H1 (cell line): Measurements from ENCODE around the gene MUC5B. TPM values are rescaled to one million over a fixed set of nuclear protein-coding genes. Genes with fewer than 3 reads are reported as not detected.

Experiments
- CTCF ChIA-PET: fragments of 300-600 bp; sonication (Branson Sonifier 250); formaldehyde crosslinking; loops from one replicate; lab custom pipeline; 2021; ENCODE audit not compliant: partially characterized antibody; lab: Charles Lee
- POLR2A ChIA-PET: fragments of 300-600 bp; sonication (Branson Sonifier 250); formaldehyde crosslinking; loops from one replicate; lab custom pipeline; 2021; ENCODE audit warnings: inconsistent platforms; ENCODE audit not compliant: partially characterized antibody; lab: Charles Lee
- DNase-seq, 2 experiments: peaks; one replicate each; pipeline versions ENCODE4 v3.0.0 to v3.0.0-alpha.2; 2010 to 2022; ENCODE audit warnings: low spot score in 2 of 2, low read depth in 1 of 2, mixed read lengths in 1 of 2
- FAIRE-seq: peaks from 2 replicates; lab custom pipeline; 2011; peaks lifted over from hg19 to GRCh38; lab: Jason Lieb, UNC
- H2AFZ ChIP-seq: 2 replicates; pipeline ENCODE4 v1.8.1; 2012; ENCODE audit warnings: low read length, inconsistent platforms
- H2AK5ac ChIP-seq: 2 replicates; pipeline ENCODE4 v1.6.1; 2013; ENCODE audit warnings: low read depth, low read length
- H2BK120ac ChIP-seq: replicated peaks from 2 replicates; pipeline ENCODE3; 2013; ENCODE audit warnings: low read depth, low read length, inconsistent platforms
- H2BK12ac ChIP-seq: 2 replicates; pipeline ENCODE4 v1.6.1; 2013; ENCODE audit warnings: low read depth, low read length
- H2BK15ac ChIP-seq: 2 replicates; pipeline ENCODE4 v1.6.1; 2013; ENCODE audit warnings: low read length
- H2BK20ac ChIP-seq: 2 replicates; pipeline ENCODE4 v1.6.1; 2013; ENCODE audit warnings: low read length
- H2BK5ac ChIP-seq: 2 replicates; pipeline ENCODE4 v1.6.1; 2013; ENCODE audit warnings: low read depth, low read length
- H3K14ac ChIP-seq: 2 replicates; pipeline ENCODE4 v1.6.1; 2013; ENCODE audit warnings: inconsistent platforms; ENCODE audit not compliant: insufficient read length
- H3K18ac ChIP-seq: 2 replicates; pipeline ENCODE4 v1.6.1; 2013; ENCODE audit warnings: low read length; ENCODE audit errors: extremely low read depth
- H3K23ac ChIP-seq: 2 replicates; pipeline ENCODE4 v1.6.1; 2013; ENCODE audit warnings: inconsistent platforms; ENCODE audit not compliant: insufficient read length
- H3K23me2 ChIP-seq: 2 replicates; pipeline ENCODE4 v1.6.1; 2013; ENCODE audit warnings: low read depth, low read length
- H3K27ac ChIP-seq: 2 replicates; pipeline ENCODE4 v1.6.1; 2011; ENCODE audit warnings: low read depth, low read length, inconsistent platforms
- H3K27me3 ChIP-seq, 4 experiments: replicated peaks in 1 of 4; 1 replicate in 1 of 4; 2 replicates in 3 of 4; pipeline versions ENCODE4 v1.6.1 to v1.8.1; 2011 to 2013; ENCODE audit warnings: low read length in 3 of 4, mild to moderate bottlenecking in 3 of 4, inconsistent platforms in 2 of 4, mixed read lengths in 2 of 4, moderate library complexity in 1 of 4; ENCODE audit not compliant: control insufficient read depth in 3 of 4, insufficient read depth in 3 of 4; ENCODE audit errors: extremely low read depth in 1 of 4
- H3K36me3 ChIP-seq, 4 experiments: 2 replicates each; pipeline versions ENCODE4 v1.6.1 to v1.8.1; 2011 to 2013; ENCODE audit warnings: mild to moderate bottlenecking in 4 of 4, low read length in 3 of 4, moderate library complexity in 2 of 4, control low read depth in 1 of 4, inconsistent platforms in 1 of 4; ENCODE audit not compliant: insufficient read depth in 4 of 4, control insufficient read depth in 2 of 4
- H3K4ac ChIP-seq: replicated peaks from 2 replicates; pipeline ENCODE3; 2013; ENCODE audit warnings: low read length, low read depth, mixed read lengths, inconsistent platforms; ENCODE audit not compliant: insufficient read length
- H3K4me1 ChIP-seq, 4 experiments: replicated peaks in 1 of 4; 1 replicate in 1 of 4; 2 replicates in 3 of 4; pipeline versions ENCODE4 v1.6.1 to v1.8.1; 2011 to 2013; ENCODE audit warnings: low read length in 3 of 4, inconsistent platforms in 2 of 4, mixed read lengths in 1 of 4; ENCODE audit not compliant: insufficient read depth in 4 of 4, control insufficient read depth in 3 of 4
- H3K4me2 ChIP-seq, 2 experiments: 2 replicates each; pipeline versions ENCODE4 v1.6.1 to v1.8.1; 2011 to 2013; ENCODE audit warnings: low read depth in 2 of 2, low read length in 2 of 2, control low read depth in 1 of 2, inconsistent platforms in 1 of 2, mild to moderate bottlenecking in 1 of 2; ENCODE audit not compliant: insufficient read depth in 1 of 2
- H3K4me3 ChIP-seq, 4 experiments: fragments of 200-600, 300-600 bp in 1 of 4; sonication (generic), shearing (Covaris generic), sonication (Bioruptor Twin) in 1 of 4; 2 replicates each; pipeline versions ENCODE4 v1.5.1 to v1.8.1; 2011 to 2016; ENCODE audit warnings: low read length in 4 of 4, low read depth in 3 of 4, control low read depth in 2 of 4, inconsistent platforms in 2 of 4, mild to moderate bottlenecking in 2 of 4, mixed read lengths in 1 of 4, moderate library complexity in 1 of 4; ENCODE audit not compliant: insufficient read depth in 2 of 4; ENCODE audit errors: extremely low read depth in 1 of 4
- H3K56ac ChIP-seq: replicated peaks from 2 replicates; pipeline ENCODE3; 2013; ENCODE audit warnings: low read depth, mild to moderate bottlenecking, mixed read lengths, low read length, inconsistent platforms; ENCODE audit not compliant: insufficient read length
- H3K79me1 ChIP-seq: 2 replicates; pipeline ENCODE4 v1.6.1; 2013; ENCODE audit warnings: low read depth, low read length, control low read depth
- H3K79me2 ChIP-seq, 2 experiments: 2 replicates each; pipeline versions ENCODE4 v1.6.1 to v1.8.1; 2012 to 2013; ENCODE audit warnings: low read length in 2 of 2, mild to moderate bottlenecking in 2 of 2, inconsistent platforms in 1 of 2; ENCODE audit not compliant: insufficient read depth in 2 of 2, control insufficient read depth in 1 of 2
- H3K9ac ChIP-seq, 4 experiments: replicated peaks in 1 of 4; 1 replicate in 1 of 4; 2 replicates in 3 of 4; pipeline versions ENCODE4 v1.6.1 to v1.8.1; 2011 to 2013; ENCODE audit warnings: low read depth in 3 of 4, low read length in 3 of 4, control low read depth in 2 of 4, mild to moderate bottlenecking in 2 of 4, moderate library complexity in 2 of 4, inconsistent platforms in 1 of 4; ENCODE audit errors: extremely low read depth in 1 of 4
- H3K9me3 ChIP-seq, 2 experiments: 2 replicates each; pipeline versions ENCODE4 v1.6.1 to v1.8.1; 2012 to 2013; ENCODE audit warnings: mild to moderate bottlenecking in 2 of 2, moderate library complexity in 2 of 2, control low read depth in 1 of 2, inconsistent platforms in 1 of 2, low read depth in 1 of 2, low read length in 1 of 2, mixed read lengths in 1 of 2; ENCODE audit not compliant: insufficient read depth in 2 of 2
- H4K20me1 ChIP-seq, 2 experiments: replicated peaks in 1 of 2; 2 replicates each; pipeline versions ENCODE3 to v1.8.1; 2011 to 2013; ENCODE audit warnings: inconsistent platforms in 2 of 2, low read length in 2 of 2, mild to moderate bottlenecking in 1 of 2; ENCODE audit not compliant: insufficient read depth in 2 of 2, control insufficient read depth in 1 of 2
- H4K5ac ChIP-seq: 2 replicates; pipeline ENCODE4 v1.6.1; 2013; ENCODE audit warnings: low read length, low read depth, mixed read lengths, inconsistent platforms; ENCODE audit not compliant: insufficient read length
- H4K8ac ChIP-seq: 2 replicates; pipeline ENCODE4 v1.8.0; 2013; ENCODE audit warnings: mild to moderate bottlenecking, moderate library complexity, low read length, inconsistent platforms; ENCODE audit not compliant: insufficient read depth; ENCODE audit errors: extremely low read depth
- H4K91ac ChIP-seq: replicated peaks from 2 replicates; pipeline ENCODE3; 2013; ENCODE audit warnings: low read length, mixed read lengths, inconsistent platforms; ENCODE audit not compliant: insufficient read length
- CHD2 ChIP-seq: IDR thresholded peaks from 2 replicates; pipeline ENCODE4 v1.6.1; 2012; ENCODE audit warnings: low read length, improper control_type of control experiment
- GTF2F1 ChIP-seq: IDR thresholded peaks from 2 replicates; pipeline ENCODE4 v1.6.1; 2012; ENCODE audit warnings: low read depth, low read length, improper control_type of control experiment, borderline replicate concordance
- JUN ChIP-seq: IDR thresholded peaks from 2 replicates; pipeline ENCODE4 v1.6.1; 2011; ENCODE audit warnings: low read depth, mild to moderate bottlenecking, improper control_type of control experiment, low read length
- MAFK ChIP-seq: IDR thresholded peaks from 2 replicates; pipeline ENCODE4 v1.6.1; 2012; ENCODE audit warnings: low read depth, mild to moderate bottlenecking, improper control_type of control experiment, low read length
- NANOG ChIP-seq: IDR thresholded peaks from 2 replicates; pipeline ENCODE4 v1.6.1; 2011; ENCODE audit warnings: low read length, low read depth, mild to moderate bottlenecking, inconsistent platforms; ENCODE audit not compliant: insufficient read depth, poor library complexity, severe bottlenecking
- TEAD4 ChIP-seq: IDR thresholded peaks from 2 replicates; pipeline ENCODE4 v1.6.1; 2012; ENCODE audit warnings: low read depth, low read length, inconsistent platforms, mixed read lengths
- YY1 ChIP-seq: IDR thresholded peaks from 2 replicates; pipeline ENCODE4 v1.6.1; 2011; ENCODE audit warnings: low read depth, mild to moderate bottlenecking, low read length
- WGBS, 2 experiments: shearing (Covaris generic) in 1 of 2; methylation state at CpG; one replicate each; pipeline versions ENCODE4 v1.1.6 to v1.1.7; 2013 to 2015; ENCODE audit warnings: low lambda C conversion rate in 2 of 2, mixed read lengths in 2 of 2, inconsistent platforms in 1 of 2, low coverage in 1 of 2, missing lambda C conversion rate in 1 of 2; ENCODE audit not compliant: insufficient replicate concordance in 2 of 2, insufficient coverage in 1 of 2, insufficient read length in 1 of 2; ENCODE audit errors: extremely low coverage in 1 of 2, missing lambda C conversion rate in 1 of 2; 5-methylcytosine and 5-hydroxymethylcytosine counted together
- polyA plus RNA-seq, 7 experiments: library from polyadenylated mRNA; depleted of rRNA in 3 of 7; stranded (reverse) in 5 of 7; unstranded in 2 of 7; fragments of >200 nt in 5 of 7; fragments of 200-250 nt in 2 of 7; gene quantifications; 1 replicate in 5 of 7; 2 replicates in 1 of 7; 4 replicates in 1 of 7; pipeline versions ENCODE4 v1.2.1 to v1.2.3, GENCODE V29; 2011 to 2013; ENCODE audit warnings: missing spikeins in 2 of 7, mixed read lengths in 2 of 7
- total RNA-seq: library from RNA; stranded (reverse); fragmentation: NEBNext Ultra II Directional; extraction: Animal tissue kit (Norgen Biotek cat#: 25700); gene quantifications from 2 replicates; pipeline ENCODE4 v1.2.1, GENCODE V29; 2021

MUC5B gene
- total and polyA plus RNA-seq, 2 of the 8 experiments (the other 6 are each of a cell fraction or from before 2014, with no cell fraction given): 0.02 to 0.03 TPM

DNA sequence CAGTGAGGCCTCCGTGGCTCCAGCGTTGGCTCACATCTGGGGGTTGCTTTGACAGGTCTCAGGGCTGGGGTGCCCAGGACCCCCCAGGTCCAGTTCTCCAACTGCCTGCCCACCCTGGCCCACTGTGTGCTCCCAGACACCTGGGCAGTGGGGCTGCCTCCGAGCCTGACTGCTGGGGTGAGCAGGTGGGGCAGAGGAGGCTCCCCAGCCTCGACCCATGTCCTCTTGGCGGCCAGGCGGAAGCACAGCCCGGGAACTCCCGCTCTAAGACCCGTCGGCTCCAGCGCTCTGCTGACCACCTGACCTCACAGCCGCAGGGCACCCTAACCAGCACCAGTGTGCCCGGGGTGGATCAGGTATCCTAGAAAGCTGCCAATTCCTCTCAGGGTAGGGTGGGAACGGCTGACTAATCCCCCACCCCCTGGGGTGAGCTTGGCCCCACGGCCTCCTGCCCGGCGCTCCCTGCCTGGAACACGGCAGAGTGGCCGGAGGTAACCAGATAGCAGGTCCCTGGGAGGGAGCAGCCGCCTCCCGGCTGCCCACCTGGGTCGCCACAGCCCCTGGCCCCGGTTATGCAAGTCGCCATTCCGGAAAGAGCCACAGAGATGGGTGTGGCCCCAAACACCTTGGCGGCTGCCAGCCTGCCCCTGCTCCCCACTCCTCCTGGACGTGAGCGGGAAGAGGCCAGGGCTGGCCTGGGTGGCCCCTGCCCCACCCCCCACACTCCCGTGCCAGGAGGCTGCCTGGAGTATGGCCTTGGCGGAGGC is 19.2 kb upstream of the MUC5B start:
- Histone ChIP-seq H3K56ac (no peak overlapping the region), H3K36me3 (no peaks in the 10 kb centered on the region), H2BK5ac (no peak overlapping the region), H3K4me2 (no peak overlapping the region), H3K14ac (no peak overlapping the region), H2BK20ac (no peak overlapping the region), H3K27ac (no peak overlapping the region), H4K20me1 (no peaks in the 10 kb centered on the region), H3K27me3 (0 out of 7 replicates have a peak, but pooled peaks cover 0 to 2% (median 0%) of the 10 kb centered on the region in 4 experiments), H3K23ac (no peak overlapping the region), H2BK120ac (no peak overlapping the region), H4K91ac (no peak overlapping the region), H3K9me3 (peaks cover 0 to 13% of the 10 kb centered on the region in 2 experiments; a peak in 1 of 4 replicates), H2AK5ac (no peak overlapping the region), H2BK12ac (no peak overlapping the region), H3K23me2 (no peaks in the 10 kb centered on the region; the same call in 1 of the 2 replicates), H4K5ac (no peak overlapping the region), H4K8ac (peak overlapping the region; percentile 79), H3K18ac (no peak overlapping the region), H2AFZ (peak overlapping the region; percentile 51; the same call in 1 of the 2 replicates), H3K9ac (no peak overlapping the region), H3K79me1 (no peaks in the 10 kb centered on the region), H3K79me2 (no peaks in the 10 kb centered on the region), H3K4me3 (no peak overlapping the region), H3K4me1 (no peaks in the 10 kb centered on the region; a peak in 1 of 7 replicates), H3K4ac (no peak overlapping the region), H2BK15ac (no peak overlapping the region)
- TF ChIP-seq MAFK (no peak), NANOG (no peak), TEAD4 (no peak), YY1 (no peak), CHD2 (no peak), JUN (no peak), GTF2F1 (no peak)
- FAIRE-seq (no peak), DNase-seq (no peak)
- POLR2A ChIA-PET: no interaction called here
- WGBS, 2 experiments: 86% methylated on average over 20 of the region's 30 CpGs; no CpG with 5 or more reads in 1 of the 2 experiments
- CTCF ChIA-PET: interaction anchor here (0.9 to 1.9 kb wide), 5 partner anchors 17 to 449 kb away, joined by 3 to 5 read pairs (median 3); no protein-coding TSS in a partner anchor
